ENCODE measurements around the gene XRN2.
"Not testable (repeated sequence)": the region's sequence is repeated elsewhere in the genome, so short reads cannot be mapped to it uniquely, and the experiment has no call there.

XRN2 gene

GRCh38 chr20:21357844-21358243, 54.7 kb downstream of the XRN2 start:
- H3K27ac ChIP-seq (ENCODE audit: low read length), result no peak overlapping the region
- no peaks in the 10 kb centered on the region for H3K27me3 ChIP-seq (ENCODE audit: control insufficient read depth, insufficient read depth, low read length)
- H3K4me3 ChIP-seq (ENCODE audit: low read length), result no peak overlapping the region
- H3K9me3 ChIP-seq (ENCODE audit: control insufficient read depth, low read depth, low read length), result no peaks in the 10 kb centered on the region
- H3K9ac ChIP-seq (ENCODE audit: low read length), result no peak overlapping the region
- H3K36me3 ChIP-seq (ENCODE audit: control insufficient read depth, low read depth, low read length), result peaks cover 76% of the 10 kb centered on the region
- H3K4me1 ChIP-seq (ENCODE audit: control insufficient read depth, low read depth, low read length), result no peaks in the 10 kb centered on the region

DNA sequence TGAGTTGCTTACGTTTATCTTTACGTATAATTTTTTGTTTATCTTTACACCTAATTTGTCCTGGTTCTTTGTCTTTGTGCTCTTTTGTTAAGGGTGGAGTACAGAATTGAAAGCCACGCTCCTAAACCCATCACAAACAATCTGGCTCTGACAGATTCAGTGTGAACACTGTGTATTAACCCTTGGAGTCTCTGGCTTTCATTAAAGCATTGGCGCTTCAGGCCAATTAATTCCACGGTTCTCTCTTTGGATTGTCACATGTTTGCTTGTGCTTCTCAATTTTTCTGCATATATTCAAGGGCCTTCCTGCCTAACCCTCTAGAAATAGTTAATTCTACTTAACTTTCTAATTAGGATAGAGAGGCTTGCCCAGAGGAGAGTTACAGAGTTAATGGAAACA, 55.6 kb downstream of the XRN2 start:
- H3K9ac ChIP-seq (ENCODE audit: low read length), result no peak overlapping the region
- no peaks in the 10 kb centered on the region for H3K9me3 ChIP-seq (ENCODE audit: control insufficient read depth, low read depth, low read length)
- H3K4me3 ChIP-seq (ENCODE audit: low read length), result no peak overlapping the region
- H3K4me1 ChIP-seq (ENCODE audit: control insufficient read depth, low read depth, low read length), result no peaks in the 10 kb centered on the region
- H3K27me3 ChIP-seq (ENCODE audit: control insufficient read depth, insufficient read depth, low read length), result no peaks in the 10 kb centered on the region
- H3K36me3 ChIP-seq (ENCODE audit: control insufficient read depth, low read depth, low read length), result peaks cover 79% of the 10 kb centered on the region
- H3K27ac ChIP-seq (ENCODE audit: low read length), result no peak overlapping the region

DNA sequence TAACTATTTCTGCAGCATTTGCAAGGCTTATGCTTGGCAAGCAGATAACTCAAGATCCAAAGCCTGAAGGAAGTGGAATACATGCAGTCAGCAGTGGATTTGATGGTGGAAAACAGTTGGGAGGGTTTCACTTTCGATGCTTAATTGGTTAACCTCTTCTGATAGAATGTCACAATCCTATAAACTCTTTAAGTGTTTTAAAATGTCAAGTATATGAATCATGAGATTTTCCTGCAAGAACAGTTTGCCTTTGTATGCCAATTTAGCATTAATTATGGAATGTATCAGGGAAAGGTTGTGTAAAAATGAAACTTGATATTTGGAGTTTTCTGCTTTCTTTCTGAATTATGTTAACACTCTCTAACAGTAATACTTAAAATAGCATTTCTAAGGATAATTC, 57.6 kb downstream of the XRN2 start:
- Histone ChIP-seq H3K4me1 (ENCODE audit: control insufficient read depth, low read depth, low read length) (no peaks in the 10 kb centered on the region), H3K36me3 (ENCODE audit: control insufficient read depth, low read depth, low read length) (peaks cover 83% of the 10 kb centered on the region), H3K9ac (ENCODE audit: low read length) (no peak overlapping the region), H3K4me3 (ENCODE audit: low read length) (no peak overlapping the region), H3K9me3 (ENCODE audit: control insufficient read depth, low read depth, low read length) (no peaks in the 10 kb centered on the region), H3K27ac (ENCODE audit: low read length) (no peak overlapping the region), H3K27me3 (ENCODE audit: control insufficient read depth, insufficient read depth, low read length) (no peaks in the 10 kb centered on the region)

DNA sequence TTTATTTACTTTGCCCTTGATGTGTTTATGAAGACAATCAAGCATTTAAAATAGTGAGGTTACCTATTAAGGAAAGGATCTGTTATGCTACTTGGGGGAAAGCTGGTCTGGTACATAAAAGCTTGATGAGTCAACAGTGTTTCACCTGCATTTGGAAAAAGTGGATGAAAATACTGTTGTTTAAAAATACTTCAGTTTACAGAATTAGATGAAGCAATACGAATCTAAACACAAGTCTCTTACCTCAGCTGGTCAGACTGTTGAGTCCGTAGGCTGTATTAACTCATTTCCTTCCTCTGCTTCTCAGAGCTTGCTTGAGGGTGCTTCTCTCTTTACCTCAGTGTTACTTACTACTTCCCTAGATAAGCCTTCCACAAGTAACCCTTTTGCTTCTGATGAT, 58.1 kb downstream of the XRN2 start:
- H3K27me3 ChIP-seq (ENCODE audit: control insufficient read depth, insufficient read depth, low read length), result no peaks in the 10 kb centered on the region
- no peaks in the 10 kb centered on the region for H3K4me1 ChIP-seq (ENCODE audit: control insufficient read depth, low read depth, low read length)
- no peak overlapping the region for H3K4me3 ChIP-seq (ENCODE audit: low read length)
- no peaks in the 10 kb centered on the region for H3K9me3 ChIP-seq (ENCODE audit: control insufficient read depth, low read depth, low read length)
- no peak overlapping the region for H3K27ac ChIP-seq (ENCODE audit: low read length)
- H3K36me3 ChIP-seq (ENCODE audit: control insufficient read depth, low read depth, low read length), result peaks cover 79% of the 10 kb centered on the region
- H3K9ac ChIP-seq (ENCODE audit: low read length), result no peak overlapping the region

GRCh38 chr20:21364413-21364812, 61.3 kb downstream of the XRN2 start:
- no peak overlapping the region for H3K9ac ChIP-seq (ENCODE audit: low read length)
- no peak overlapping the region for H3K4me3 ChIP-seq (ENCODE audit: low read length)
- H3K4me1 ChIP-seq (ENCODE audit: control insufficient read depth, low read depth, low read length), result no peaks in the 10 kb centered on the region
- H3K9me3 ChIP-seq (ENCODE audit: control insufficient read depth, low read depth, low read length), result no peaks in the 10 kb centered on the region
- H3K36me3 ChIP-seq (ENCODE audit: control insufficient read depth, low read depth, low read length), result peaks cover 78% of the 10 kb centered on the region
- no peak overlapping the region for H3K27ac ChIP-seq (ENCODE audit: low read length)
- no peaks in the 10 kb centered on the region for H3K27me3 ChIP-seq (ENCODE audit: control insufficient read depth, insufficient read depth, low read length)

GRCh38 chr20:21365771-21366170, 62.6 kb downstream of the XRN2 start:
- no peak overlapping the region for H3K4me3 ChIP-seq (ENCODE audit: low read length)
- H3K27ac ChIP-seq (ENCODE audit: low read length), result no peak overlapping the region
- H3K9ac ChIP-seq (ENCODE audit: low read length), result no peak overlapping the region
- no peaks in the 10 kb centered on the region for H3K27me3 ChIP-seq (ENCODE audit: control insufficient read depth, insufficient read depth, low read length)
- H3K4me1 ChIP-seq (ENCODE audit: control insufficient read depth, low read depth, low read length), result no peaks in the 10 kb centered on the region
- peaks cover 74% of the 10 kb centered on the region for H3K36me3 ChIP-seq (ENCODE audit: control insufficient read depth, low read depth, low read length)
- no peaks in the 10 kb centered on the region for H3K9me3 ChIP-seq (ENCODE audit: control insufficient read depth, low read depth, low read length)

DNA sequence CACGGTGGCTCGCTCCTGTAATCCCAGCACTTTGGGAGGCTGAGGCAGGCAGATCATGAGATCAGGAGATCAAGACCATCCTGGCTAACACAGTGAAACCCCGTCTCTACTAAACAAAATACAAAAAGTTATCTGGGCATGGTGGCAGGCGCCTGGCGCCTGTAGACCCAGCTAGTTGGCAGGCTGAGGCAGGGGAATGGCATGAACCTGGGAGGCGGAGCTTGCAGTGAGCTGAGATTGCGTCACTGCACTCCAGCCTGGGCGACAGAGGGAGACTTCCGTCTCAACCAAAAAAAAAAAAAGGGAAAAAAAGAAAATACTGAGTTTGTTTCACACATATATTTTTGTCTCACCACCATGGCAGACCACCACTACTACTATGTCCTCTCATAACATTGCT, 63.1 kb downstream of the XRN2 start:
- H3K27me3 ChIP-seq (ENCODE audit: control insufficient read depth, insufficient read depth, low read length); H3K9ac ChIP-seq (ENCODE audit: low read length); H3K4me1 ChIP-seq (ENCODE audit: control insufficient read depth, low read depth, low read length); H3K9me3 ChIP-seq (ENCODE audit: control insufficient read depth, low read depth, low read length); H3K27ac ChIP-seq (ENCODE audit: low read length); H3K4me3 ChIP-seq (ENCODE audit: low read length): not testable (repeated sequence)
- peaks cover 77% of the 10 kb centered on the region for H3K36me3 ChIP-seq (ENCODE audit: control insufficient read depth, low read depth, low read length)

DNA sequence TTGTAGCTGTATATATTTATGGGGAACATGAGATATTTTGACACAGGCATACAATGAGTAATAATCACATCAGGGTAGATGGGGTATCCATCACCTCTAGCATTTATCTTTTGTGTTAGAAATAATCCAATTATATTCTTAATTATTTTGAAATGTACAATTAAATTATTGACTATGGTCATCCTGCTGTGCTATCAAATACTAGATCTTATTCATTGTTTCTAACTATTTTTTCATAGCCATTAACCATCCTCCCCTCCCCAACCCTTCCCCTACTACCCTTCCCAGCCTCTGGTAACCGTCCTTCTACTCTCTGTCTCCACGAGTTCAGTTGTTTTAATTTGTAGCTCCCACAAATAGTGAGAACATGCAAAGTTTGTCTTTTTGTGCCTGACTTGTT, 65.7 kb downstream of the XRN2 start:
- Histone ChIP-seq H3K4me1 (ENCODE audit: control insufficient read depth, low read depth, low read length) (no peaks in the 10 kb centered on the region), H3K27me3 (ENCODE audit: control insufficient read depth, insufficient read depth, low read length) (no peaks in the 10 kb centered on the region), H3K9me3 (ENCODE audit: control insufficient read depth, low read depth, low read length) (no peaks in the 10 kb centered on the region), H3K4me3 (ENCODE audit: low read length) (no peak overlapping the region), H3K9ac (ENCODE audit: low read length) (no peak overlapping the region), H3K27ac (ENCODE audit: low read length) (no peak overlapping the region), H3K36me3 (ENCODE audit: control insufficient read depth, low read depth, low read length) (peaks cover 67% of the 10 kb centered on the region)

GRCh38 chr20:21371193-21371592, 68.1 kb downstream of the XRN2 start:
- Histone ChIP-seq H3K27ac (ENCODE audit: low read length) (no peak overlapping the region), H3K4me3 (ENCODE audit: low read length) (no peak overlapping the region), H3K36me3 (ENCODE audit: control insufficient read depth, low read depth, low read length) (peaks cover 52% of the 10 kb centered on the region), H3K4me1 (ENCODE audit: control insufficient read depth, low read depth, low read length) (no peaks in the 10 kb centered on the region), H3K9me3 (ENCODE audit: control insufficient read depth, low read depth, low read length) (no peaks in the 10 kb centered on the region), H3K9ac (ENCODE audit: low read length) (no peak overlapping the region), H3K27me3 (ENCODE audit: control insufficient read depth, insufficient read depth, low read length) (no peaks in the 10 kb centered on the region)

GRCh38 chr20:21372016-21372415, 68.9 kb downstream of the XRN2 start:
- peaks cover 43% of the 10 kb centered on the region for H3K36me3 ChIP-seq (ENCODE audit: control insufficient read depth, low read depth, low read length)
- H3K9me3 ChIP-seq (ENCODE audit: control insufficient read depth, low read depth, low read length), result no peaks in the 10 kb centered on the region
- H3K27me3 ChIP-seq (ENCODE audit: control insufficient read depth, insufficient read depth, low read length), result no peaks in the 10 kb centered on the region
- H3K4me3 ChIP-seq (ENCODE audit: low read length), result no peak overlapping the region
- no peak overlapping the region for H3K27ac ChIP-seq (ENCODE audit: low read length)
- no peaks in the 10 kb centered on the region for H3K4me1 ChIP-seq (ENCODE audit: control insufficient read depth, low read depth, low read length)
- no peak overlapping the region for H3K9ac ChIP-seq (ENCODE audit: low read length)

- H3K4me3 ChIP-seq (ENCODE audit: low read length), result no peak overlapping the region
- no peaks in the 10 kb centered on the region for H3K27me3 ChIP-seq (ENCODE audit: control insufficient read depth, insufficient read depth, low read length)
- H3K36me3 ChIP-seq (ENCODE audit: control insufficient read depth, low read depth, low read length), result peaks cover 38% of the 10 kb centered on the region
- H3K9me3 ChIP-seq (ENCODE audit: control insufficient read depth, low read depth, low read length), result no peaks in the 10 kb centered on the region
- H3K4me1 ChIP-seq (ENCODE audit: control insufficient read depth, low read depth, low read length), result no peaks in the 10 kb centered on the region
- H3K9ac ChIP-seq (ENCODE audit: low read length), result no peak overlapping the region
- no peak overlapping the region for H3K27ac ChIP-seq (ENCODE audit: low read length)
Measured at GRCh38 chr20:21373436-21373835, 70.3 kb downstream of the XRN2 start.

GRCh38 chr20:21376626-21377025, 73.5 kb downstream of the XRN2 start:
- H3K36me3 ChIP-seq (ENCODE audit: control insufficient read depth, low read depth, low read length), result peaks cover 25% of the 10 kb centered on the region
- no peak overlapping the region for H3K9ac ChIP-seq (ENCODE audit: low read length)

More at GRCh38 chr20:21376626-21377025, 73.5 kb downstream of the XRN2 start:
- Histone ChIP-seq H3K9me3 (ENCODE audit: control insufficient read depth, low read depth, low read length) (no peaks in the 10 kb centered on the region), H3K4me3 (ENCODE audit: low read length) (no peak overlapping the region), H3K4me1 (ENCODE audit: control insufficient read depth, low read depth, low read length) (no peaks in the 10 kb centered on the region), H3K27me3 (ENCODE audit: control insufficient read depth, insufficient read depth, low read length) (no peaks in the 10 kb centered on the region), H3K27ac (ENCODE audit: low read length) (no peak overlapping the region)
